WI38 (cell line): ENCODE results near the gene CBX2.
A peak's percentile ranks its signal among the peaks of the same experiment; 100 is the strongest.

Experiments used
- H3K4me3 ChIP-seq: 2 replicates; pipeline ENCODE4 v1.5.1; 2011; ENCODE audit warnings: low read depth, mild to moderate bottlenecking, control low read depth, low read length
- TF ChIP-seq, protein P1 (sequence below): IDR thresholded peaks from 2 replicates; pipeline ENCODE4 v1.5.1; 2012; ENCODE audit warnings: low read depth, mild to moderate bottlenecking, control low read depth, low read length

CBX2 gene

DNA sequence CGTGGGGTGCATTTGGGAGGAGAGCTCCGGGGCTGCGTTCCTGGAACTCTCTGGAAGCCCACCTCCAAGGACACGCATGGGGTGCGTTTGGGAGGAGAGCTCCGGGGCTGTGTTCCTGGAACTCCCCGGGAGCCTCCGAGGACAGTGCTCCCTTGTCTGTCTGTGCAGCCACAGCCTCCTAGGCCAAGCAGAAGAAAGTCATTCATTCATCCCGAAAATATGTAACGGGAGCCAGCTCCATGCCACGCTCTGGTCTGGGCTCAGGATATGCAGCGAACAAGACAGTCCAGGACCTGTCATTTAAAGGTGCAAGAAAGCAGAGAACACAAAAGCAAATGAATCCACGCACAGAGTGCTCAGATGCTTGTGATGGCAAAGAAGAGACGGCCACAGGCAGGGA is 39.3 kb upstream of the CBX2 start:
- H3K4me3 ChIP-seq, result no peak overlapping the region
- TF ChIP-seq, protein P1, sequence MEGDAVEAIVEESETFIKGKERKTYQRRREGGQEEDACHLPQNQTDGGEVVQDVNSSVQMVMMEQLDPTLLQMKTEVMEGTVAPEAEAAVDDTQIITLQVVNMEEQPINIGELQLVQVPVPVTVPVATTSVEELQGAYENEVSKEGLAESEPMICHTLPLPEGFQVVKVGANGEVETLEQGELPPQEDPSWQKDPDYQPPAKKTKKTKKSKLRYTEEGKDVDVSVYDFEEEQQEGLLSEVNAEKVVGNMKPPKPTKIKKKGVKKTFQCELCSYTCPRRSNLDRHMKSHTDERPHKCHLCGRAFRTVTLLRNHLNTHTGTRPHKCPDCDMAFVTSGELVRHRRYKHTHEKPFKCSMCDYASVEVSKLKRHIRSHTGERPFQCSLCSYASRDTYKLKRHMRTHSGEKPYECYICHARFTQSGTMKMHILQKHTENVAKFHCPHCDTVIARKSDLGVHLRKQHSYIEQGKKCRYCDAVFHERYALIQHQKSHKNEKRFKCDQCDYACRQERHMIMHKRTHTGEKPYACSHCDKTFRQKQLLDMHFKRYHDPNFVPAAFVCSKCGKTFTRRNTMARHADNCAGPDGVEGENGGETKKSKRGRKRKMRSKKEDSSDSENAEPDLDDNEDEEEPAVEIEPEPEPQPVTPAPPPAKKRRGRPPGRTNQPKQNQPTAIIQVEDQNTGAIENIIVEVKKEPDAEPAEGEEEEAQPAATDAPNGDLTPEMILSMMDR, result no peak

DNA sequence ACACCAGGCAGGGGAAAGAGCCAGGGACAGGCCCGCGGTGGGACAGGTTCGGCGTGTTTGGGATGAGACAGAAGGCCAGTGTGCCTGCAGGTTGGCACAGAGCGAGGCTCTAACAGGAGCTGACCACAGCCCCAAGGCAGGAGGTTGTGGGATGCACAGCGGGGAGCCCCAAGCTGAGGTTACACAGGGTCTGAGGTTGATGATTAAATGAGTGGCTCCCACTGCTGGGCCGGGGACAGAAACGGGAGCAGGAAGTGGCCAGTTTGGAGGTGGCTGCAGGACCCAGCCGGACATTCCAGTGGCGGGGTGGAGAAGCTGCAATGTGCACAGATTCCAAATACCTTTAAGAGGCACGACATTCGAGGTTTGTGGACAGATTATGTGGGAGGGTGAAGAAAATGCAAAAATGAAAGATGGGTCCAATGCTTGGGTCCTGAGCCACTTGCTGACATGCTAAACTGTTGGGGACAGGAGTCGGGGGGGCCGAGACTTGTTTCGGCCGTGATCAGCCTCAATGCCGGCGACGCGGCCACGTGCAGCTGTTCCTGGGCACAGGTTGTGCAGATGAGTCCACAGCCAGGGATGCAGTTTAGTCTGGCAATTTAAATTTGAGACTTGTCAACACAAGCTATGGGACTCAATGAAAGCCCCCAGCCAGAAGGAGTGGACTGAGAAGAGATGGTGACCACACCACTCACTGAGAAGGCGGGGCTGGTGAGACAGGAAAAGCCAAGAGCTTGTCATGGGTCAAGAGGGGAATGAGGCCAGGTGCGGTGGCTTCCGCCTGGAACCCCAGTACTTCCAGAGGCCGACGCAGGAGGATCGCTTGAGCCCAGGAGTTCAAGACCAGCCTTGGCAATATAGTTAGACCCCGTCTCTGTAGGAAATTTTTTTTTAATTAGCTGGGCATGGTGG is 38.5 kb upstream of the CBX2 start:
- TF ChIP-seq, protein P1, result no peak
- no peak overlapping the region for H3K4me3 ChIP-seq

DNA sequence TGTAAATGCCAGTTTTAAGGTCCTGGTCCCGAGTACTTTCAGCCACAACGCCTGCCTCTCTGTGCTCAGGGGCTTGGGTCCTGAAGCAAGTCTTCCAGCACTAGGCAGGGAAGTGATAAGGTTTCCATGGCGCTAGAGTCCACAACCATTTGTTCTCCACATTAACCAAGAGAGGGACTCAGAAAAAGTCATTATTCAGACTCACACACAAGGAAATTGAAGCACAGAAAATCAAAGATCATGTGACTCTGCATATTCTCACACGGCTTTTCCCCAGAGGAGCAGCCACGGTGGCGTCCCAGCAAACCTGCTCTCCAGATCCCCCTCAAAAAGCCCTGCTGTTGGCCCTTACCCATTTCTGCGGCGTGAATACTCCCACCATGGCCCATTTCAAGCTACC is 37.5 kb upstream of the CBX2 start:
- no peak overlapping the region for H3K4me3 ChIP-seq
- TF ChIP-seq, protein P1, result no peak

DNA sequence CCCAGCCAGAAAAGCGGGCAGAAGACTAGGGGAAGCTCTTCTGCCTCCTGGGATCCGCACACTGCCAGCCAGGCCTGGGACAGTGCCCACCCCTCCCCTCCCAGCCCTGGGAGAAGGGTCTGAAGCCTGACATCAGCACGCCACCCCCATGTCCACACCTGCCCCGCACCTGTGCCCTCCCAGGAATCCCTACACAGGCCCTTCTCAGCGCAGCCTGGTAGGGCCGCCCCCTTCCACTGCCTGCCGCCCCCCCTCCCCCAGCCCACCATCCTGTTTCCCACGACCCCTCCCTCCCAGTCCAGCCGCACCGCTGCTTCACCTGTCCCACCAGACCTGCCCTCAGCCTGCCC is 36.6 kb upstream of the CBX2 start:
- H3K4me3 ChIP-seq, result no peak overlapping the region

DNA sequence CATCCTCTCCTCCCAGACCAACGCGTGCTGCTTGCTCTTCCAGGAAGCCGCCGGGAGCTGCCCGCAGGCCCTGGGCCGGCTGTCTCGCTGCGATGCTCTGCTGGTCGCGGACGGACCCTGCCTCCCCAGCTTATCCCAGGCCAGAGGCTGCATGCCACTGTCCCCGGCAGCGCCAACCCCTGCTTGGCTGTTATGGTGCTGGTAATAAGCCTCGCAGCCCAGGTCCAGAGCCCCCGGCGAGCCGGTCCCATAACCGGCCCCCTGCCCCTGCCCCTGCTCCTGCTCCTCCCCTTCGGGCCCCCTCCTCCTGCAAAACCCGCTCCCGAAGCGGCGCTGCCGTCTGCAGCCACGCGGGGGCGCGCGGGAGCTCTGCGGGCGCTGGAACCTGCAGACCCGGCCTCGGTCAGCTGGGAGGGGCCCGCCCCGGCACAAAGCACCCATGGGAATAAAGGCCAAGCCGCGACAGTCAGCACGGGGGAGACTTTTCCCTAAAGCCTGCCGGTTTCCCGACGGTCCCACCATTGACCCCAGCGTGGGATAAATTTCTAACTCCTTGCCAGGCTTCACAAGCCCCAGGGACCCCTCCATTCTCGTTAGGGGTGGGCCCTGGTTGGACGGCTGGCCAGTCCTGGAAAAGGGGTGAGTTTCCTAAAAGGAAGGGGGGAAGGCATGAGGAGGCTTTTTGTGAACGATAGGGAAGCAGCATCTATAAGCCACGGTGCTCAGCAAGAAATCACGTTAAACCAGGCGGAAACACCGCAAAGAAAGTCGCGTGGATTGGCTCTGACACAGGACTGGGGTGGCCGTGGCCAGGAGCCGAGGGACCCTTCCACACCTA is 36.0 kb upstream of the CBX2 start:
- H3K4me3 ChIP-seq, result no peak overlapping the region
- TF ChIP-seq, protein P1, result peak; percentile 95

More for the DNA sequence above, 36.6 kb upstream of the CBX2 start:
- TF ChIP-seq, protein P1, result no peak

DNA sequence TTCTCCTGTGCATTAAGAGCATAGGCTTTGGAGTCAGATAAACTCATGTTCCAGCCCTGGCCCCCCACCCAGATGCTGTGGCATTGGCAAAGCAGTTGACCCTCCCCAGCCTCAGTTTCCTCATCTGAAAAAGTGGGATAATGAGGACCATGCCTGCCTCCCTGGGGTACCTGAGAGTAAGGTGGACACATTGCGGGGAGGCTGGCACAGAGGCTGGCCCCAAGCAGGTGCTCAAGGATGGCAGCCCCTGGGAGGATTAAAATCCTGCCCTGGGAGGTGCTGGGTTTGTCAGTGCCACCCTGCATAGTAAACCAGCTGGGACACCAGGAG is 35.4 kb upstream of the CBX2 start:
- TF ChIP-seq, protein P1, result no peak
- no peak overlapping the region for H3K4me3 ChIP-seq

DNA sequence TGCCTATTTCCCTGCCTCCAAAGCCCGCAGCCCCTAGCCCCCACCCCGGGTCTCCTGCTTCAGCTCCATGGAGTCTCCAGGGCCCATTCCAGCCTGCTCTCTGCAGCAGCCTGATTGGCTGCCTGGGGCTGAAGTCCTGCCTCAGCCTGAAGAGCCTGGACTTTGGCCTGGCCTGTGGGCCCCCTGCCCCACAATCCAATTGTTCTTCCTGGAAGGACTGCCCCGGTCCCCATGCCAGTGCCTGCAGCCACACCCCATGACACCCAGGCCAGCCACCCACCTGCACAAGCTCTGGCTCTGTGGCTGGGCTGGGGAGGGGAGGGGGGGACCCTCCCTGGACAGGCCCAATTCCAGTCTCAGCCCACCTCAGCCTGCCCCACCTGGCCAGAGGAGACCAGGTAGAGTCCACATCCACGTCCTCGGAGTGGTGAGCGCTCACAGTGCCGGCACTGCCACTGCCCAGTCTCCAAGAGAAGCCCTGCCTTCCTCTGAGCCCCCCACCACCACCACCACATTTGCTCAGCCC is 34.9 kb upstream of the CBX2 start:
- H3K4me3 ChIP-seq, result no peak overlapping the region
- TF ChIP-seq, protein P1, result no peak
